ENCODE data around the gene TEX53. TPM values are rescaled to one million over a fixed set of nuclear protein-coding genes. Genes with fewer than 3 reads are reported as not detected.

Gene TEX53
- total RNA-seq, 1 experiment from 2014 or later: not detected

GRCh38 chr9:114674076-114674797, 16.6 kb upstream of the TEX53 start:
- no peaks in the 10 kb centered on the region for H3K27me3 ChIP-seq (ENCODE audit: insufficient read depth, low read length)
- no TSS peak for BruUV-seq (replicated peaks)
- no peaks in the 10 kb centered on the region for H3K9me3 ChIP-seq (ENCODE audit: control insufficient read depth in 1 of 2, insufficient read depth in 1 of 2, low read depth in 1 of 2, low read length in 2 of 2)
- intact Hi-C loops (cut with micrococcal nuclease): no loop called here
- no peak overlapping the region for H3K27ac ChIP-seq (ENCODE audit: low read depth, low read length)
- no peak overlapping the region for H2AFZ ChIP-seq (ENCODE audit: low read depth, low read length, poor library complexity, severe bottlenecking)
- ChIA-PET RAD21 (ENCODE audit: low non-redundant PET in 1 of 2, low total read pairs in 2 of 2, uncharacterized antibody in 2 of 2, unreplicated experiment in 2 of 2) (no interaction called here), POLR2A (no interaction called here), CTCF (interaction anchor here (0.6 kb wide), 1 partner anchor 275 kb away, joined by 5 read pairs; no protein-coding TSS in a partner anchor)
- no peaks in the 10 kb centered on the region for H3K9me2 ChIP-seq (ENCODE audit: insufficient read depth)
- no peaks in the 10 kb centered on the region for H4K20me1 ChIP-seq (ENCODE audit: insufficient read depth)
- ATAC-seq (no peak), DNase-seq (ENCODE audit: low read depth, low spot score) (no peak)
- TF ChIP-seq POLR2A (IDR thresholded peaks at IDR 0.05; ENCODE audit: borderline replicate concordance, extremely low read depth, insufficient read depth, insufficient read length): no peak
- TF ChIP-seq SRF (IDR thresholded peaks at IDR 0.05; ENCODE audit: low read depth): no peak
- TF ChIP-seq MAX (IDR thresholded peaks at IDR 0.05): no peak
- no peak for TF ChIP-seq FOSL1 (IDR thresholded peaks at IDR 0.05; ENCODE audit: low read depth)
- no peak for TF ChIP-seq ELF1 (IDR thresholded peaks at IDR 0.05; ENCODE audit: borderline replicate concordance, low read depth)
- no peak for TF ChIP-seq ZFX (IDR thresholded peaks at IDR 0.05)
- TF ChIP-seq TCF7L2 (IDR thresholded peaks at IDR 0.05; ENCODE audit: borderline replicate concordance, extremely low read depth, insufficient read depth, insufficient read length): no peak
- no peak for TF ChIP-seq CBX3 (IDR thresholded peaks at IDR 0.05; ENCODE audit: low read depth)
- no peak for TF ChIP-seq CTCF (IDR thresholded peaks at IDR 0.05 in 2 of 3, conservative IDR thresholded peaks at IDR 0.05 in 1 of 3; ENCODE audit: borderline replicate concordance in 1 of 3, insufficient read depth in 1 of 3, low read depth in 2 of 3, low read length in 2 of 3)
- TF ChIP-seq JUND (IDR thresholded peaks at IDR 0.05): no peak
- no peak for TF ChIP-seq REST (IDR thresholded peaks at IDR 0.05; ENCODE audit: low read depth)
- no peak for TF ChIP-seq EZH2 (IDR thresholded peaks at IDR 0.05)
- H3K36me3 ChIP-seq (ENCODE audit: control insufficient read depth in 1 of 2, insufficient read depth in 2 of 2, low read length in 2 of 2): no peaks in the 10 kb centered on the region
- H3K9ac ChIP-seq (ENCODE audit: low read length): no peak overlapping the region
- no peak overlapping the region for H3K4me3 ChIP-seq (replicated peaks in 1 of 2; ENCODE audit: low read depth in 1 of 2, low read length in 2 of 2)
- H3K79me2 ChIP-seq (ENCODE audit: insufficient read depth, low read length): no peaks in the 10 kb centered on the region
- H3K4me2 ChIP-seq (ENCODE audit: low read length): no peak overlapping the region
- H3K4me1 ChIP-seq (ENCODE audit: control insufficient read depth in 1 of 2, insufficient read depth in 2 of 2, low read length in 2 of 2): peaks cover 10 to 26% of the 10 kb centered on the region in 2 experiments; a peak in 3 of 4 replicates
